SK-N-SH (cell line): ENCODE data around the gene SPTLC2. TPM values are rescaled to one million over a fixed set of nuclear protein-coding genes. Genes with fewer than 3 reads are reported as not detected.

Experiments
- CTCF ChIA-PET: fragments of 300-600, 350-600 bp; formaldehyde crosslinking; extraction: SDS; loops from one replicate; lab custom pipeline; 2021; lab: Yijun Ruan, JAX
- POLR2A ChIA-PET: fragments of 350-600 bp; sonication (Branson Sonifier 250); formaldehyde crosslinking; extraction: SDS; loops from one replicate; lab custom pipeline; 2020; ENCODE audit warnings: antibody characterized with exemption, inconsistent platforms; lab: Yijun Ruan, JAX
- DNase-seq: peaks from one replicate; pipeline ENCODE4 v3.0.0; 2012
- H2AFZ ChIP-seq: fragments of 200-600 bp; sonication (generic); 2 replicates; pipeline ENCODE4 v1.8.1; 2016; ENCODE audit warnings: antibody characterized with exemption, mild to moderate bottlenecking, low read depth
- H3F3A ChIP-seq: fragments of 200-600 bp; sonication (generic); replicated peaks from 2 replicates; pipeline ENCODE3; 2016; ENCODE audit warnings: antibody characterized with exemption, mild to moderate bottlenecking; ENCODE audit not compliant: insufficient read depth
- H3K27ac ChIP-seq, 2 experiments: fragments of 200-500 bp in 1 of 2; fragments of 200-600 bp in 1 of 2; sonication (Bioruptor generic) in 1 of 2; sonication (generic), shearing (Covaris generic) in 1 of 2; 2 replicates each; pipeline versions ENCODE4 v1.5.1 to v1.6.1; 2014 to 2016; ENCODE audit warnings: low read depth in 2 of 2, inconsistent platforms in 1 of 2, low read length in 1 of 2, mild to moderate bottlenecking in 1 of 2, mixed read lengths in 1 of 2
- H3K27me3 ChIP-seq: fragments of 200-600 bp; sonication (generic), shearing (Covaris generic); 2 replicates; pipeline ENCODE4 v1.6.1; 2016; ENCODE audit warnings: mixed run types; ENCODE audit not compliant: insufficient read depth
- H3K36me3 ChIP-seq, 2 experiments: fragments of 200-500 bp in 1 of 2; fragments of 200-600 bp in 1 of 2; sonication (Bioruptor generic) in 1 of 2; sonication (generic) in 1 of 2; replicated peaks in 1 of 2; 2 replicates each; pipeline versions ENCODE3 to v1.5.1; 2014 to 2016; ENCODE audit warnings: low read length in 1 of 2, mild to moderate bottlenecking in 1 of 2; ENCODE audit not compliant: insufficient read depth in 2 of 2, control insufficient read depth in 1 of 2
- H3K4me1 ChIP-seq, 2 experiments: fragments of 200-500 bp in 1 of 2; fragments of 200-600 bp in 1 of 2; sonication (Bioruptor generic) in 1 of 2; sonication (generic), shearing (Covaris generic) in 1 of 2; 2 replicates each; pipeline versions ENCODE4 v1.5.1 to v1.6.1; 2014 to 2016; ENCODE audit warnings: low read depth in 1 of 2, low read length in 1 of 2, mixed run types in 1 of 2; ENCODE audit not compliant: insufficient read depth in 2 of 2, control insufficient read depth in 1 of 2
- H3K4me2 ChIP-seq: fragments of 200-600 bp; sonication (generic), shearing (Covaris generic); 2 replicates; pipeline ENCODE4 v1.6.1; 2017; ENCODE audit warnings: mixed run types
- H3K4me3 ChIP-seq, 2 experiments: fragments of 200-500 bp in 1 of 2; fragments of 200-600 bp in 1 of 2; sonication (Bioruptor generic) in 1 of 2; sonication (generic), shearing (Covaris generic) in 1 of 2; 2 replicates each; pipeline versions ENCODE4 v1.5.1 to v1.8.1; 2014 to 2016; ENCODE audit warnings: low read depth in 2 of 2, inconsistent platforms in 1 of 2, low read length in 1 of 2, mild to moderate bottlenecking in 1 of 2, mixed read lengths in 1 of 2, moderate library complexity in 1 of 2
- H3K79me2 ChIP-seq: fragments of 200-600 bp; sonication (generic); 2 replicates; pipeline ENCODE4 v1.8.1; 2017; ENCODE audit warnings: mild to moderate bottlenecking; ENCODE audit not compliant: insufficient read depth
- H3K9ac ChIP-seq: fragments of 200-600 bp; sonication (generic); 2 replicates; pipeline ENCODE4 v1.6.1; 2017; ENCODE audit warnings: mixed run types
- H3K9me2 ChIP-seq: fragments of 200-600 bp; sonication (generic); 2 replicates; pipeline ENCODE4 v1.6.1; 2017; ENCODE audit warnings: mixed run types
- H3K9me3 ChIP-seq: fragments of 200-600 bp; sonication (generic); 2 replicates; pipeline ENCODE4 v1.6.1; 2017; ENCODE audit warnings: mixed run types, mild to moderate bottlenecking, moderate library complexity
- H4K20me1 ChIP-seq: fragments of 200-600 bp; sonication (generic); 2 replicates; pipeline ENCODE4 v1.6.1; 2017; ENCODE audit warnings: mild to moderate bottlenecking, mixed run types; ENCODE audit not compliant: insufficient read depth
- FOSL2 ChIP-seq: IDR thresholded peaks from 2 replicates; pipeline ENCODE4 v1.4.0; 2012; ENCODE audit warnings: low read depth, mild to moderate bottlenecking, moderate library complexity, borderline replicate concordance
- GATA2 ChIP-seq: sonication (generic); formaldehyde crosslinking; IDR thresholded peaks from 2 replicates; pipeline ENCODE4 v1.5.0; 2020; ENCODE audit warnings: mild to moderate bottlenecking, missing genetic modification reagents
- MEF2A ChIP-seq: IDR thresholded peaks from 2 replicates; pipeline ENCODE4 v1.4.0; 2012; ENCODE audit warnings: low read depth, borderline replicate concordance
- POLR2AphosphoS5 ChIP-seq: IDR thresholded peaks from 2 replicates; pipeline ENCODE4 v1.6.1; 2012; ENCODE audit warnings: low read depth, low read length
- SIN3A ChIP-seq: IDR thresholded peaks from 2 replicates; pipeline ENCODE4 v1.6.1; 2012; ENCODE audit warnings: low read depth, mild to moderate bottlenecking, low read length, moderate library complexity, borderline replicate concordance
- SMC3 ChIP-seq: IDR thresholded peaks from 2 replicates; pipeline ENCODE4 v1.6.1; 2012; ENCODE audit warnings: low read depth, low read length, improper control_type of control experiment
- TAF1 ChIP-seq: IDR thresholded peaks from 2 replicates; pipeline ENCODE4 v1.6.1; 2012; ENCODE audit warnings: low read depth, mild to moderate bottlenecking, low read length, moderate library complexity, borderline replicate concordance
- WGBS: methylation state at CpG from one replicate; pipeline ENCODE4 v1.1.6; 2017; ENCODE audit warnings: low lambda C conversion rate; 5-methylcytosine and 5-hydroxymethylcytosine counted together
- polyA plus RNA-seq, 3 experiments: library from polyadenylated mRNA; depleted of rRNA; stranded (reverse); fragments of >200 nt; gene quantifications; 2 replicates each; pipeline ENCODE4 v1.2.3, GENCODE V29; 2012
- TF ChIP-seq, protein P1 (sequence below): fragments of 150-350 bp; IDR thresholded peaks from 2 replicates; pipeline ENCODE4 v1.6.1; 2017; ENCODE audit warnings: antibody characterized with exemption, low read length, low read depth, borderline replicate concordance
- TF ChIP-seq, protein P2 (sequence below): IDR thresholded peaks from 2 replicates; pipeline ENCODE4 v1.4.0; 2012; ENCODE audit warnings: low read depth
- TF ChIP-seq, protein P3 (sequence below): IDR thresholded peaks from 2 replicates; pipeline ENCODE4 v1.4.0; 2012; ENCODE audit warnings: low read depth, borderline replicate concordance
- TF ChIP-seq, protein P4 (sequence below): IDR thresholded peaks from 2 replicates; pipeline ENCODE4 v1.6.1; 2012; ENCODE audit warnings: mild to moderate bottlenecking, low read depth, low read length, moderate library complexity

Gene SPTLC2
- polyA plus RNA-seq, 1 of the 3 experiments (the other 2 are of a cell fraction): 10.2 TPM

DNA sequence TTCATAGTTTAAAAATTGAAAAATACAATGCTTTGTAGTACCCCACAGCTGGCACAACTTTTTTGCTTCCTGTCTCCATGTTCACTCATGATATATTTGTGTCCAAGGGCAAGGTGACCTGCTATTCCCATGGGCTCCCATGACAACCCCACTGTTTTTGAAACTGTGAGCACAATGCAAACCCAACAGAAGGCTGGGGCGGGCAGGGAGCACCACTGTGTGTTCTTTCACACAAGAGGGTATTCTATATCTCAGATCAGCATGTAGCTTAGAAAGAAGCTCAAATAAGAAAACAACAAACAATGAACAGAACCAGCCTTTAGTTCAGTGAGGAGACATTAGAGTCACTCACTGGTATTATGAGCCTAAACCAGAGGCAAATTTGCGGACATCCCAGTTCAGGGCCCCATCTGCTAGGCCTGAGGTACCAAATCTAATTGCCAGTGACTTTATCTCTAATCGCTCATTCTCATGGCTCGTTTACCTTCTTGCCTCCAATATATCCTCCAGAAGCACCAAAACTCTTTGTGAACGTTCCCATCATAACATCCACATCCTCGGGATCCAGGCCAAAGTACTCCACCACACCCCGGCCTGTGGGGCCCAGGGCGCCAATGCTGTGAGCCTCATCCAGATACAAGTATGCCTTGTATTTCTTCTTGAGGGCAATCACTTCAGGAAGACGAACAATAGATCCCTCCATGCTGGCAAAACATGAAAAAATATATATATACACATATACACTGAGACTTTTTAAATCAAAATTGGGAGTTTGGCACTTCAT, 61.4 kb downstream of the SPTLC2 start:
- Histone ChIP-seq H2AFZ (no peak overlapping the region), H3K4me2 (no peak overlapping the region), H4K20me1 (no peaks in the 10 kb centered on the region), H3K9ac (no peak overlapping the region), H3K36me3 (peaks cover 20 to 50% of the 10 kb centered on the region in 2 experiments), H3K27ac (no peak overlapping the region), H3K4me3 (no peak overlapping the region), H3K4me1 (no peaks in the 10 kb centered on the region), H3K79me2 (peaks cover 27% of the 10 kb centered on the region), H3F3A (peaks cover 8% of the 10 kb centered on the region), H3K9me3 (no peaks in the 10 kb centered on the region), H3K9me2 (no peaks in the 10 kb centered on the region), H3K27me3 (no peaks in the 10 kb centered on the region)
- POLR2A ChIA-PET: no interaction called here
- 91% methylated on average over 9 of the region's 9 CpGs for WGBS
- no peak for DNase-seq
- CTCF ChIA-PET: interaction anchor here (1.1 to 6.4 kb wide), 2 partner anchors 96 to 239 kb away, joined by 3 to 40 read pairs; partner anchors contain the start of gene AHSA1
- no peak for TF ChIP-seq FOSL2
- TF ChIP-seq, protein P1, sequence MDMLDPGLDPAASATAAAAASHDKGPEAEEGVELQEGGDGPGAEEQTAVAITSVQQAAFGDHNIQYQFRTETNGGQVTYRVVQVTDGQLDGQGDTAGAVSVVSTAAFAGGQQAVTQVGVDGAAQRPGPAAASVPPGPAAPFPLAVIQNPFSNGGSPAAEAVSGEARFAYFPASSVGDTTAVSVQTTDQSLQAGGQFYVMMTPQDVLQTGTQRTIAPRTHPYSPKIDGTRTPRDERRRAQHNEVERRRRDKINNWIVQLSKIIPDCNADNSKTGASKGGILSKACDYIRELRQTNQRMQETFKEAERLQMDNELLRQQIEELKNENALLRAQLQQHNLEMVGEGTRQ: no peak
- TF ChIP-seq, protein P2, sequence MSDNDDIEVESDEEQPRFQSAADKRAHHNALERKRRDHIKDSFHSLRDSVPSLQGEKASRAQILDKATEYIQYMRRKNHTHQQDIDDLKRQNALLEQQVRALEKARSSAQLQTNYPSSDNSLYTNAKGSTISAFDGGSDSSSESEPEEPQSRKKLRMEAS: no peak
- TF ChIP-seq, protein P3, sequence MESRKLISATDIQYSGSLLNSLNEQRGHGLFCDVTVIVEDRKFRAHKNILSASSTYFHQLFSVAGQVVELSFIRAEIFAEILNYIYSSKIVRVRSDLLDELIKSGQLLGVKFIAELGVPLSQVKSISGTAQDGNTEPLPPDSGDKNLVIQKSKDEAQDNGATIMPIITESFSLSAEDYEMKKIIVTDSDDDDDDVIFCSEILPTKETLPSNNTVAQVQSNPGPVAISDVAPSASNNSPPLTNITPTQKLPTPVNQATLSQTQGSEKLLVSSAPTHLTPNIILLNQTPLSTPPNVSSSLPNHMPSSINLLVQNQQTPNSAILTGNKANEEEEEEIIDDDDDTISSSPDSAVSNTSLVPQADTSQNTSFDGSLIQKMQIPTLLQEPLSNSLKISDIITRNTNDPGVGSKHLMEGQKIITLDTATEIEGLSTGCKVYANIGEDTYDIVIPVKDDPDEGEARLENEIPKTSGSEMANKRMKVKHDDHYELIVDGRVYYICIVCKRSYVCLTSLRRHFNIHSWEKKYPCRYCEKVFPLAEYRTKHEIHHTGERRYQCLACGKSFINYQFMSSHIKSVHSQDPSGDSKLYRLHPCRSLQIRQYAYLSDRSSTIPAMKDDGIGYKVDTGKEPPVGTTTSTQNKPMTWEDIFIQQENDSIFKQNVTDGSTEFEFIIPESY: no peak
- TF ChIP-seq, protein P4, sequence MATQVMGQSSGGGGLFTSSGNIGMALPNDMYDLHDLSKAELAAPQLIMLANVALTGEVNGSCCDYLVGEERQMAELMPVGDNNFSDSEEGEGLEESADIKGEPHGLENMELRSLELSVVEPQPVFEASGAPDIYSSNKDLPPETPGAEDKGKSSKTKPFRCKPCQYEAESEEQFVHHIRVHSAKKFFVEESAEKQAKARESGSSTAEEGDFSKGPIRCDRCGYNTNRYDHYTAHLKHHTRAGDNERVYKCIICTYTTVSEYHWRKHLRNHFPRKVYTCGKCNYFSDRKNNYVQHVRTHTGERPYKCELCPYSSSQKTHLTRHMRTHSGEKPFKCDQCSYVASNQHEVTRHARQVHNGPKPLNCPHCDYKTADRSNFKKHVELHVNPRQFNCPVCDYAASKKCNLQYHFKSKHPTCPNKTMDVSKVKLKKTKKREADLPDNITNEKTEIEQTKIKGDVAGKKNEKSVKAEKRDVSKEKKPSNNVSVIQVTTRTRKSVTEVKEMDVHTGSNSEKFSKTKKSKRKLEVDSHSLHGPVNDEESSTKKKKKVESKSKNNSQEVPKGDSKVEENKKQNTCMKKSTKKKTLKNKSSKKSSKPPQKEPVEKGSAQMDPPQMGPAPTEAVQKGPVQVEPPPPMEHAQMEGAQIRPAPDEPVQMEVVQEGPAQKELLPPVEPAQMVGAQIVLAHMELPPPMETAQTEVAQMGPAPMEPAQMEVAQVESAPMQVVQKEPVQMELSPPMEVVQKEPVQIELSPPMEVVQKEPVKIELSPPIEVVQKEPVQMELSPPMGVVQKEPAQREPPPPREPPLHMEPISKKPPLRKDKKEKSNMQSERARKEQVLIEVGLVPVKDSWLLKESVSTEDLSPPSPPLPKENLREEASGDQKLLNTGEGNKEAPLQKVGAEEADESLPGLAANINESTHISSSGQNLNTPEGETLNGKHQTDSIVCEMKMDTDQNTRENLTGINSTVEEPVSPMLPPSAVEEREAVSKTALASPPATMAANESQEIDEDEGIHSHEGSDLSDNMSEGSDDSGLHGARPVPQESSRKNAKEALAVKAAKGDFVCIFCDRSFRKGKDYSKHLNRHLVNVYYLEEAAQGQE: no peak
- TF ChIP-seq SMC3: no peak
- TF ChIP-seq GATA2: no peak
- no peak for TF ChIP-seq MEF2A
- TF ChIP-seq SIN3A: no peak
- no peak for TF ChIP-seq TAF1
- no peak for TF ChIP-seq POLR2AphosphoS5
